ENCODE results near the gene SPIB. TPM values are rescaled to one million over a fixed set of nuclear protein-coding genes. Genes with fewer than 3 reads are reported as not detected.

Gene SPIB
- total RNA-seq, 2 donors from 2014 or later = 0.11 to 2.6 TPM

DNA sequence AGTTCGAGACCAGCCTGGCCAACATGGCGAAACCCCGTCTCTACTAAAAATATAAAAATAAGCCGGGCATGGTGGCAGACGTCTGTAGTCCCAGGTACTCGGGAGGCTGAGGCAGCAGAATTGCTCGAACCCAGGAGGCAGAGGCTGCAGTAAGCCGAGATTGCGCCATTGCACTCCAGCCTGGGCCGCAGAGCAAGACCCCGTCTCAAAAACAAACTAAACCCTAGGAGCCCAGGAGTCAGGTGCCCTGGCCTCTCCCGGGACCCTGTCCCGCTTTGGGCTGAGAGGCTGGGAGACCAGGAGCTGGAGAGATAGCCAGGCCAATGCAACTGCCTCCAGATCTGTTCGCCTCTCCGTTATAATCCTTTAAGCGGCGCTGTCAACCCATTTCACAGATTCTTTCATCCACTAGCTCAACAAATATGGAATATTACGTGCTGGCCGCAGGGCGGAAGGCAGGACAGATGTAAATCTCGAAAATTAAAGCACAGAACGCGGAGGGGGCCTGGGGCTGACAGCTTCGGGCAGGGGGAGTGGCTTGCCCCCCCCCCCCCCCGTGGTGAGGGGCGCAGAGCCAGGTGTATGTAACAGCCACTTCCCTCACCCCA is 8.7 kb downstream of the SPIB start:
- H3K27ac Mint-ChIP-seq = no peak overlapping the region
- no peaks in the 10 kb centered on the region for H3K9me3 Mint-ChIP-seq
- TF ChIP-seq, protein P1, sequence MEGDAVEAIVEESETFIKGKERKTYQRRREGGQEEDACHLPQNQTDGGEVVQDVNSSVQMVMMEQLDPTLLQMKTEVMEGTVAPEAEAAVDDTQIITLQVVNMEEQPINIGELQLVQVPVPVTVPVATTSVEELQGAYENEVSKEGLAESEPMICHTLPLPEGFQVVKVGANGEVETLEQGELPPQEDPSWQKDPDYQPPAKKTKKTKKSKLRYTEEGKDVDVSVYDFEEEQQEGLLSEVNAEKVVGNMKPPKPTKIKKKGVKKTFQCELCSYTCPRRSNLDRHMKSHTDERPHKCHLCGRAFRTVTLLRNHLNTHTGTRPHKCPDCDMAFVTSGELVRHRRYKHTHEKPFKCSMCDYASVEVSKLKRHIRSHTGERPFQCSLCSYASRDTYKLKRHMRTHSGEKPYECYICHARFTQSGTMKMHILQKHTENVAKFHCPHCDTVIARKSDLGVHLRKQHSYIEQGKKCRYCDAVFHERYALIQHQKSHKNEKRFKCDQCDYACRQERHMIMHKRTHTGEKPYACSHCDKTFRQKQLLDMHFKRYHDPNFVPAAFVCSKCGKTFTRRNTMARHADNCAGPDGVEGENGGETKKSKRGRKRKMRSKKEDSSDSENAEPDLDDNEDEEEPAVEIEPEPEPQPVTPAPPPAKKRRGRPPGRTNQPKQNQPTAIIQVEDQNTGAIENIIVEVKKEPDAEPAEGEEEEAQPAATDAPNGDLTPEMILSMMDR (conservative IDR thresholded peaks at IDR 0.05) = no peak
- no peaks in the 10 kb centered on the region for H3K36me3 ChIP-seq (ENCODE audit: control insufficient read depth, insufficient read depth, low read length)
- peaks cover 34% of the 10 kb centered on the region for H3K27me3 Mint-ChIP-seq (ENCODE audit: insufficient read depth)
- no peak for DNase-seq
- no peaks in the 10 kb centered on the region for H3K36me3 Mint-ChIP-seq (ENCODE audit: low read depth)
- H3K27me3 ChIP-seq (ENCODE audit: control insufficient read depth, insufficient read depth, low read length, poor library complexity, severe bottlenecking) = no peaks in the 10 kb centered on the region
- no peak overlapping the region for H3K9ac ChIP-seq (ENCODE audit: extremely low read depth, low read length, poor library complexity, severe bottlenecking)
- no peaks in the 10 kb centered on the region for H3K4me1 ChIP-seq (ENCODE audit: control insufficient read depth, insufficient read depth, low read length)
- peaks cover 8% of the 10 kb centered on the region for H3K4me1 Mint-ChIP-seq
- no peak overlapping the region for H3K4me3 ChIP-seq (ENCODE audit: low read length)
- no peaks in the 10 kb centered on the region for H3K9me3 ChIP-seq (ENCODE audit: control insufficient read depth, low read length)
- no peak overlapping the region for H3K27ac ChIP-seq (ENCODE audit: low read depth, low read length)
- WGBS, 2 experiments (ENCODE audit: insufficient coverage in 1 of 2, insufficient read length in 1 of 2) = 90 to 93% methylated on average over 14 to 24 of the region's 26 CpGs
- H3K4me3 Mint-ChIP-seq = peak overlapping the region; percentile 44

DNA sequence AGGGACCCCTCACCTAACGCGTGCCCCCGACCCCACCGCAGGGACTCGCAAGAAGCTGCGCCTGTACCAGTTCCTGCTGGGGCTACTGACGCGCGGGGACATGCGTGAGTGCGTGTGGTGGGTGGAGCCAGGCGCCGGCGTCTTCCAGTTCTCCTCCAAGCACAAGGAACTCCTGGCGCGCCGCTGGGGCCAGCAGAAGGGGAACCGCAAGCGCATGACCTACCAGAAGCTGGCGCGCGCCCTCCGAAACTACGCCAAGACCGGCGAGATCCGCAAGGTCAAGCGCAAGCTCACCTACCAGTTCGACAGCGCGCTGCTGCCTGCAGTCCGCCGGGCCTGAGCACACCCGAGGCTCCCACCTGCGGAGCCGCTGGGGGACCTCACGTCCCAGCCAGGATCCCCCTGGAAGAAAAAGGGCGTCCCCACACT is 9.3 kb downstream of the SPIB start:
- Histone ChIP-seq H3K9ac (ENCODE audit: extremely low read depth, low read length, poor library complexity, severe bottlenecking) (no peak overlapping the region), H3K27me3 (ENCODE audit: control insufficient read depth, insufficient read depth, low read length, poor library complexity, severe bottlenecking) (no peaks in the 10 kb centered on the region), H3K9me3 (ENCODE audit: control insufficient read depth, low read length) (no peaks in the 10 kb centered on the region), H3K27ac (ENCODE audit: low read depth, low read length) (no peak overlapping the region), H3K36me3 (ENCODE audit: control insufficient read depth, insufficient read depth, low read length) (no peaks in the 10 kb centered on the region), H3K4me3 (ENCODE audit: low read length) (no peak overlapping the region), H3K4me1 (ENCODE audit: control insufficient read depth, insufficient read depth, low read length) (no peaks in the 10 kb centered on the region)
- peak overlapping the region; percentile 44 for H3K4me3 Mint-ChIP-seq
- H3K9me3 Mint-ChIP-seq = no peaks in the 10 kb centered on the region
- 86 to 90% methylated on average over 34 to 38 of the region's 38 CpGs for WGBS, 2 experiments (ENCODE audit: insufficient coverage in 1 of 2, insufficient read length in 1 of 2)
- H3K4me1 Mint-ChIP-seq = peaks cover 8% of the 10 kb centered on the region
- no peaks in the 10 kb centered on the region for H3K36me3 Mint-ChIP-seq (ENCODE audit: low read depth)
- TF ChIP-seq, protein P1 (conservative IDR thresholded peaks at IDR 0.05) = no peak
- H3K27ac Mint-ChIP-seq = no peak overlapping the region
- peaks cover 34% of the 10 kb centered on the region for H3K27me3 Mint-ChIP-seq (ENCODE audit: insufficient read depth)
- DNase-seq = peak; percentile 91

- Mint-ChIP-seq H3K9me3 (no peaks in the 10 kb centered on the region), H3K4me3 (no peak overlapping the region), H3K27me3 (ENCODE audit: insufficient read depth) (peaks cover 34% of the 10 kb centered on the region), H3K36me3 (ENCODE audit: low read depth) (no peaks in the 10 kb centered on the region), H3K27ac (no peak overlapping the region), H3K4me1 (peaks cover 8% of the 10 kb centered on the region)
- TF ChIP-seq, protein P1 (conservative IDR thresholded peaks at IDR 0.05) = no peak
- no peaks in the 10 kb centered on the region for H3K36me3 ChIP-seq (ENCODE audit: control insufficient read depth, insufficient read depth, low read length)
- H3K9me3 ChIP-seq (ENCODE audit: control insufficient read depth, low read length) = no peaks in the 10 kb centered on the region
- H3K4me1 ChIP-seq (ENCODE audit: control insufficient read depth, insufficient read depth, low read length) = no peaks in the 10 kb centered on the region
- peak; percentile 40 for DNase-seq
- 86 to 92% methylated on average over 4 to 7 of the region's 7 CpGs for WGBS, 2 experiments (ENCODE audit: insufficient coverage in 1 of 2, insufficient read length in 1 of 2)
- H3K27me3 ChIP-seq (ENCODE audit: control insufficient read depth, insufficient read depth, low read length, poor library complexity, severe bottlenecking) = no peaks in the 10 kb centered on the region
- H3K4me3 ChIP-seq (ENCODE audit: low read length) = no peak overlapping the region
- H3K27ac ChIP-seq (ENCODE audit: low read depth, low read length) = no peak overlapping the region
- no peak overlapping the region for H3K9ac ChIP-seq (ENCODE audit: extremely low read depth, low read length, poor library complexity, severe bottlenecking)
Measured at GRCh38 chr19:50428772-50429463, 10.2 kb downstream of the SPIB start.
